SU-DHL-6 (cell line): ENCODE results near the gene VPREB1.
A peak's percentile ranks its signal among the peaks of the same experiment; 100 is the strongest.

ENCODE experiments used
- H2AFZ ChIP-seq: fragments of 200-600 bp; sonication (generic); 2 replicates; pipeline ENCODE4 v1.6.1; 2014; ENCODE audit warnings: low read depth, mild to moderate bottlenecking, moderate library complexity, mixed read lengths, antibody characterized with exemption, low read length; ENCODE audit not compliant: severe bottlenecking
- H3F3A ChIP-seq: fragments of 200-600 bp; shearing (Covaris generic); 2 replicates; pipeline ENCODE4 v1.6.0; 2016; ENCODE audit warnings: antibody characterized with exemption, mild to moderate bottlenecking; ENCODE audit not compliant: insufficient read depth
- H3K27ac ChIP-seq: fragments of 200-600 bp; sonication (generic); 2 replicates; pipeline ENCODE4 v1.5.1; 2016; ENCODE audit warnings: low read depth, mild to moderate bottlenecking, low read length, moderate library complexity, mixed read lengths
- H3K27me3 ChIP-seq: fragments of 200-600 bp; sonication (generic), shearing (Covaris generic); 2 replicates; pipeline ENCODE4 v1.6.0; 2014; ENCODE audit warnings: mild to moderate bottlenecking, low read length
- H3K36me3 ChIP-seq: fragments of 200-600 bp; sonication (generic); 2 replicates; pipeline ENCODE4 v1.6.1; 2014; ENCODE audit warnings: mild to moderate bottlenecking, low read length, mixed read lengths
- H3K4me2 ChIP-seq: fragments of 300-600, 200-600 bp; shearing (Covaris generic), sonication (generic); 2 replicates; pipeline ENCODE4 v1.6.0; 2014; ENCODE audit warnings: low read length, low read depth, mild to moderate bottlenecking; ENCODE audit not compliant: poor library complexity, severe bottlenecking
- H3K4me3 ChIP-seq: fragments of 200-600 bp; sonication (generic); 2 replicates; pipeline ENCODE4 v1.5.1; 2014; ENCODE audit warnings: antibody characterized with exemption, low read length, mild to moderate bottlenecking, mixed read lengths; ENCODE audit not compliant: insufficient read depth, poor library complexity, severe bottlenecking
- H3K79me2 ChIP-seq: fragments of 200-600 bp; sonication (generic); 2 replicates; pipeline ENCODE4 v1.6.1; 2014; ENCODE audit warnings: mild to moderate bottlenecking, low read length, moderate library complexity; ENCODE audit not compliant: insufficient read depth
- H3K9ac ChIP-seq: fragments of 200-600 bp; sonication (generic); 2 replicates; pipeline ENCODE4 v1.7.0; 2014; ENCODE audit warnings: mild to moderate bottlenecking, low read length
- H3K9me2 ChIP-seq: fragments of 200-600 bp; sonication (generic); replicated peaks from 2 replicates; pipeline ENCODE4 v1.6.1; 2014; ENCODE audit warnings: low read length; ENCODE audit not compliant: insufficient read depth
- H3K9me3 ChIP-seq: fragments of 200-600 bp; sonication (generic); 2 replicates; pipeline ENCODE4 v1.6.1; 2014; ENCODE audit warnings: low read length, mixed read lengths; ENCODE audit not compliant: insufficient read depth
- H4K20me1 ChIP-seq: fragments of 200-600 bp; sonication (generic); 2 replicates; pipeline ENCODE4 v1.6.1; 2014; ENCODE audit warnings: low read depth, mild to moderate bottlenecking, antibody characterized with exemption, low read length, moderate library complexity, mixed read lengths
- EZH2phosphoT487 ChIP-seq: fragments of 200-600 bp; sonication (generic), shearing (Covaris generic); conservative IDR thresholded peaks from 2 replicates; pipeline ENCODE4 v1.6.1; 2018; ENCODE audit warnings: mild to moderate bottlenecking, antibody characterized with exemption, low read length, moderate library complexity, mixed read lengths
- TF ChIP-seq, protein P1 (sequence below): fragments of 200-600 bp; sonication (generic); IDR thresholded peaks from one replicate; pipeline ENCODE4 v1.5.1; 2017; ENCODE audit warnings: antibody characterized with exemption, mild to moderate bottlenecking, low read length, moderate library complexity; ENCODE audit not compliant: insufficient read depth, poor library complexity, severe bottlenecking

VPREB1 gene, protein sequence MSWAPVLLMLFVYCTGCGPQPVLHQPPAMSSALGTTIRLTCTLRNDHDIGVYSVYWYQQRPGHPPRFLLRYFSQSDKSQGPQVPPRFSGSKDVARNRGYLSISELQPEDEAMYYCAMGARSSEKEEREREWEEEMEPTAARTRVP

DNA sequence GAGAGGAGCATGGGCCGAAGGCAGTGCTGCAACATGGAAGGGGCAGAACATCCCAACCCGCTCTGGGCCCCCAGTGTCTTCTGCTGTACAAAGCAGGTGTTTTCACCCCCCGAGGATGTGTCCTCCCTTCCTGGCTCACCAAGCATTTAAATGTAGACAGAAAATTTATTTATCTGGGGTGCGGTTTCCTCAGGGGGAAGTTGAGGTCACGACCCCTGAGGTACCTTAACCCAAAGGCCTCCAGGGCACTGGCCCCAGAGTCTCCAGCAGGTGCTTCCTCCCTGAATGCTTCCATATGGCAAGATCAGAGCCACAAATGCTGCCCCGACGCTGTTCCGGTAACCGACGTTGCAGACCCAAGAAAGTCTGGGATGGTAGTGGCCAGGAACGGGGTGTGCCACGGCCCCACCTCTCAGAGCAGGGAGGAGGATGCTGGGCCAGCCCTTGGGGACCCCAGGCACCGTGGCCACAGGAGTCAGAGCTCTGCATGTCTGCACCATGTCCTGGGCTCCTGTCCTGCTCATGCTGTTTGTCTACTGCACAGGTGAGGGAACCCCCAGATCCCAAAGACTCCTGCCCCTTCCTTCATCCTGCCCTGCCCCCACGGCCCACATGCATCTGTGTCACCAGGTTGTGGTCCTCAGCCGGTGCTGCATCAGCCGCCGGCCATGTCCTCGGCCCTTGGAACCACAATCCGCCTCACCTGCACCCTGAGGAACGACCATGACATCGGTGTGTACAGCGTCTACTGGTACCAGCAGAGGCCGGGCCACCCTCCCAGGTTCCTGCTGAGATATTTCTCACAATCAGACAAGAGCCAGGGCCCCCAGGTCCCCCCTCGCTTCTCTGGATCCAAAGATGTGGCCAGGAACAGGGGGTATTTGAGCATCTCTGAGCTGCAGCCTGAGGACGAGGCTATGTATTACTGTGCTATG is at the start of gene VPREB1:
TSS of gene VPREB1 (plus strand) at position 471 of the 935 bp plus-strand sequence. CDS start at position 499, 28 bp downstream.
- no peaks in the 10 kb centered on the region for H3K27me3 ChIP-seq

DNA sequence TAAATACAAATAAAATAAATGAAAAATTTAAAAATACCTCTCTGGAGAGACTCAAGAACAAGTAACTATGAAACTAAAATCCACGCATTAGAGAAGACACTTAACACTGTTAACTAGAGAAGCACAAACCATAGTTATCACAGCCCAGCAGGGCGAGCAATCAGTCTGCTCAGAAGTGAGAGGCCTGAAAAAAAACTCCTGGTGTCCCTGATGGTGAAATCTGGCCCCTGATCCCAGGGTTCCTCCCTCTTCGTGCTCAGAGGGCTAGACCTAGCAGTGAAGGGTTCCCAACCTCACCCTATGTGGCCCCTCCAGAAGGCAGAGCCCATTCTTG is 49.7 kb upstream of the VPREB1 start:
- Histone ChIP-seq H3K27ac (peak overlapping the region; percentile 95), H3K9me2 (no peaks in the 10 kb centered on the region), H4K20me1 (no peaks in the 10 kb centered on the region), H3K36me3 (no peaks in the 10 kb centered on the region), H3F3A (peaks cover 30% of the 10 kb centered on the region), H3K9ac (peak overlapping the region; percentile 74; the same call in 1 of the 2 replicates), H2AFZ (no peak overlapping the region), H3K4me2 (peak overlapping the region; percentile 85), H3K9me3 (no peaks in the 10 kb centered on the region), H3K79me2 (no peaks in the 10 kb centered on the region; the same call in 1 of the 2 replicates), H3K4me3 (peak overlapping the region; percentile 47), H3K27me3 (no peaks in the 10 kb centered on the region)
- no peak for TF ChIP-seq EZH2phosphoT487
- TF ChIP-seq, protein P1, sequence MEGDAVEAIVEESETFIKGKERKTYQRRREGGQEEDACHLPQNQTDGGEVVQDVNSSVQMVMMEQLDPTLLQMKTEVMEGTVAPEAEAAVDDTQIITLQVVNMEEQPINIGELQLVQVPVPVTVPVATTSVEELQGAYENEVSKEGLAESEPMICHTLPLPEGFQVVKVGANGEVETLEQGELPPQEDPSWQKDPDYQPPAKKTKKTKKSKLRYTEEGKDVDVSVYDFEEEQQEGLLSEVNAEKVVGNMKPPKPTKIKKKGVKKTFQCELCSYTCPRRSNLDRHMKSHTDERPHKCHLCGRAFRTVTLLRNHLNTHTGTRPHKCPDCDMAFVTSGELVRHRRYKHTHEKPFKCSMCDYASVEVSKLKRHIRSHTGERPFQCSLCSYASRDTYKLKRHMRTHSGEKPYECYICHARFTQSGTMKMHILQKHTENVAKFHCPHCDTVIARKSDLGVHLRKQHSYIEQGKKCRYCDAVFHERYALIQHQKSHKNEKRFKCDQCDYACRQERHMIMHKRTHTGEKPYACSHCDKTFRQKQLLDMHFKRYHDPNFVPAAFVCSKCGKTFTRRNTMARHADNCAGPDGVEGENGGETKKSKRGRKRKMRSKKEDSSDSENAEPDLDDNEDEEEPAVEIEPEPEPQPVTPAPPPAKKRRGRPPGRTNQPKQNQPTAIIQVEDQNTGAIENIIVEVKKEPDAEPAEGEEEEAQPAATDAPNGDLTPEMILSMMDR = no peak

More for the DNA sequence above, at the start of gene VPREB1:
- Histone ChIP-seq H3K9me3 (no peaks in the 10 kb centered on the region), H2AFZ (no peak within 1 kb of the TSS), H3K4me2 (peak within 1 kb of the TSS; percentile 26), H3K79me2 (no peaks in the 10 kb centered on the region), H3K36me3 (no peaks in the 10 kb centered on the region), H3K27ac (peak within 1 kb of the TSS; percentile 59), H3K4me3 (no peak within 1 kb of the TSS), H3K9ac (peak within 1 kb of the TSS; percentile 11; the same call in 1 of the 2 replicates), H3K9me2 (no peaks in the 10 kb centered on the region), H4K20me1 (no peaks in the 10 kb centered on the region), H3F3A (peaks cover 5% of the 10 kb centered on the region; the same call in 1 of the 2 replicates)
- no peak for TF ChIP-seq EZH2phosphoT487
- TF ChIP-seq, protein P1 = no peak

DNA sequence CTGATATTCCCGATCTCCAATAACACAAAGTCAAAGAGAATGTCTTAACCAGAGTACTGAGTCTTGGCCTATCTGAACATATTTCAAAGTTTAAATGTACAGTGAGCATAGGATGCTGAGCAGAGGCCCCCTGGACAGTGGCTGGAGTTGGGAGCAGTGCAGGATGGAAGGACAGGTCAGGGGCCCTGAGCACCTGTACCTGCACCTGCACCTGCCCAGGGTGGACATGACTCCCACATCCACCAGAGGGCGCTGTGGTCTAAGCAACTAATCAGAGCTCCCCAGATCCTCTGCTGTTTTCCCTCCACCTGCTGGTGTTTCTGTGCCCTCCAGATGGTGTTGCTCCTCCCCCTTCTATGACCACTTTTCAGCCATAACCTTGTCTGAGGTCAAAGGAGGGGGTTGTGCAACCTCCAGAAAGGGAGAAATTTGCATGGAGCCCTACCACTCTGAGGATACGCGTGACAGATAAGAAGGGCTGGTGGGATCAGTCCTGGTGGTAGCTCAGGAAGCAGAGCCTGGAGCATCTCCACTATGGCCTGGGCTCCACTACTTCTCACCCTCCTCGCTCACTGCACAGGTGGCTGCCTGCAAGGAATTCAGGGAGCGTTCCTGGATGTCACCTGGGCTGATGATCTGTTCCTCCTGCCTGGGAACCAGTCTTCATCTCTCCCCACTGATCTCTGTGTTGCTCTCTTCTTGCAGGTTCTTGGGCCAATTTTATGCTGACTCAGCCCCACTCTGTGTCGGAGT is 49.1 kb upstream of the VPREB1 start:
- H3K4me3 ChIP-seq = peak overlapping the region; percentile 61

More for the DNA sequence above, 49.1 kb upstream of the VPREB1 start:
- Histone ChIP-seq H3K79me2 (no peaks in the 10 kb centered on the region; the same call in 1 of the 2 replicates), H3K4me2 (peak overlapping the region; percentile 85), H4K20me1 (no peaks in the 10 kb centered on the region), H3K27me3 (no peaks in the 10 kb centered on the region), H3F3A (peaks cover 32% of the 10 kb centered on the region), H2AFZ (no peak overlapping the region), H3K9ac (peak overlapping the region; percentile 74), H3K36me3 (no peaks in the 10 kb centered on the region), H3K9me2 (no peaks in the 10 kb centered on the region), H3K9me3 (no peaks in the 10 kb centered on the region), H3K27ac (peak overlapping the region; percentile 95)
- TF ChIP-seq, protein P1 = peak; percentile 46
- TF ChIP-seq EZH2phosphoT487 = no peak
